HepG2 (cell line): ENCODE measurements around the gene OBSL1. TPM values are rescaled to one million over a fixed set of nuclear protein-coding genes. Genes with fewer than 3 reads are reported as not detected.

Experiments
- AFF4 ChIP-seq: sonication (generic); formaldehyde crosslinking; IDR thresholded peaks from 2 replicates; pipeline ENCODE4 v1.4.0; 2020; ENCODE audit warnings: missing genetic modification reagents
- BATF2 ChIP-seq: sonication (generic); formaldehyde crosslinking; IDR thresholded peaks from 2 replicates; pipeline ENCODE4 v1.8.0; 2022; ENCODE audit warnings: mild to moderate bottlenecking, missing genetic modification reagents, moderate library complexity
- GATAD2A ChIP-seq: IDR thresholded peaks from 2 replicates; pipeline ENCODE4 v1.6.1; 2016
- KDM2A ChIP-seq: sonication (generic); formaldehyde crosslinking; IDR thresholded peaks from 2 replicates; pipeline ENCODE4 v1.4.0; 2020; ENCODE audit warnings: low read depth, missing genetic modification reagents, borderline replicate concordance
- MZF1 ChIP-seq: sonication (generic); formaldehyde crosslinking; IDR thresholded peaks from 2 replicates; pipeline ENCODE4 v1.8.1; 2023; ENCODE audit warnings: mild to moderate bottlenecking, missing genetic modification reagents, borderline replicate concordance
- NFYC ChIP-seq: IDR thresholded peaks from 2 replicates; pipeline ENCODE4 v1.6.1; 2016; ENCODE audit warnings: missing genetic modification reagents, missing compliant biosample characterization
- PHF8 ChIP-seq: sonication (generic); formaldehyde crosslinking; IDR thresholded peaks from 2 replicates; pipeline ENCODE4 v1.5.0; 2020; ENCODE audit warnings: missing genetic modification reagents
- PRDM15 ChIP-seq: sonication (generic); formaldehyde crosslinking; IDR thresholded peaks from 2 replicates; pipeline ENCODE4 v1.4.0; 2020; ENCODE audit warnings: missing genetic modification reagents
- RBM22 ChIP-seq: fragments of 200-400 bp; formaldehyde crosslinking; optimal IDR thresholded peaks from 2 replicates; pipeline ENCODE3; 2017; ENCODE audit warnings: mild to moderate bottlenecking, low read length, moderate library complexity
- THAP9 ChIP-seq: sonication (generic); formaldehyde crosslinking; IDR thresholded peaks from 2 replicates; pipeline ENCODE4; 2020; ENCODE audit warnings: missing genetic modification reagents, mild to moderate bottlenecking, borderline replicate concordance
- ZBTB49 ChIP-seq: sonication (generic); formaldehyde crosslinking; IDR thresholded peaks from 2 replicates; pipeline ENCODE4 v1.4.0; 2020; ENCODE audit warnings: missing genetic modification reagents, borderline replicate concordance
- ZMAT5 ChIP-seq: sonication (generic); formaldehyde crosslinking; IDR thresholded peaks from 2 replicates; pipeline ENCODE4 v1.5.0; 2020; ENCODE audit warnings: mild to moderate bottlenecking, low read depth, missing genetic modification reagents, borderline replicate concordance
- ZNF432 ChIP-seq: sonication (generic); formaldehyde crosslinking; IDR thresholded peaks from 2 replicates; pipeline ENCODE4 v1.5.0; 2020; ENCODE audit warnings: missing genetic modification reagents, mild to moderate bottlenecking, borderline replicate concordance
- ZNF672 ChIP-seq: sonication (generic); formaldehyde crosslinking; IDR thresholded peaks from 2 replicates; pipeline ENCODE4 v1.8.1; 2022; ENCODE audit warnings: missing genetic modification reagents
- polyA plus RNA-seq, 8 experiments: library from polyadenylated mRNA; depleted of rRNA in 3 of 8; stranded (reverse) in 7 of 8; unstranded in 1 of 8; fragments of >200 nt; fragmentation: Illumina TruSeq in 4 of 8; extraction: Trizol in 4 of 8; gene quantifications; 2 replicates each; pipeline versions ENCODE4 v1.2.1 to v1.2.3, GENCODE V29; 2011 to 2016; ENCODE audit warnings: low read depth in 4 of 8, missing spikeins in 1 of 8, mixed read lengths in 1 of 8; ENCODE audit not compliant: insufficient read depth in 1 of 8
- total RNA-seq, 5 experiments: library from RNA; depleted of rRNA; stranded (reverse); fragments of >200 nt; fragmentation: Illumina TruSeq; extraction: Trizol; gene quantifications; 2 replicates each; pipeline ENCODE4 v1.2.3, GENCODE V29; 2016; ENCODE audit warnings: low read depth in 1 of 5

OBSL1 gene
- total and polyA plus RNA-seq, 2 of the 13 experiments (the other 11 are each of a cell fraction or from before 2014, with no cell fraction given): 86.7 to 218 TPM

GRCh38 chr2:219552382-219553167 is 18.8 kb downstream of the OBSL1 start (continued):
- TF ChIP-seq PRDM15 (CRISPR knock-in tag) (no peak; the same call in 1 of the 2 replicates), GATAD2A (CRISPR knock-in tag) (peak; percentile 11; the same call in 1 of the 2 replicates), ZNF672 (no peak), MZF1 (CRISPR knock-in tag) (no peak), NFYC (CRISPR knock-in tag) (no peak), ZBTB49 (no peak), ZNF432 (CRISPR knock-in tag) (peak; percentile 89; the same call in 1 of the 2 replicates), THAP9 (CRISPR knock-in tag) (peak; percentile 69), KDM2A (CRISPR knock-in tag) (peak; percentile 99), PHF8 (peak; percentile 48), ZMAT5 (CRISPR knock-in tag) (no peak), RBM22 (no peak), AFF4 (CRISPR knock-in tag) (no peak), BATF2 (CRISPR knock-in tag) (peak; percentile 91)
